GM21723 (cell line): ENCODE measurements around the gene RNU6-8.

Experiments
- ATAC-seq: cut with Tn5 transposase; IDR thresholded peaks from one replicate; pipeline ENCODE4 v1.9.1; 2021; ENCODE audit warnings: mild to moderate bottlenecking, moderate library complexity; ENCODE audit not compliant: unreplicated experiment

Gene RNU6-8

DNA sequence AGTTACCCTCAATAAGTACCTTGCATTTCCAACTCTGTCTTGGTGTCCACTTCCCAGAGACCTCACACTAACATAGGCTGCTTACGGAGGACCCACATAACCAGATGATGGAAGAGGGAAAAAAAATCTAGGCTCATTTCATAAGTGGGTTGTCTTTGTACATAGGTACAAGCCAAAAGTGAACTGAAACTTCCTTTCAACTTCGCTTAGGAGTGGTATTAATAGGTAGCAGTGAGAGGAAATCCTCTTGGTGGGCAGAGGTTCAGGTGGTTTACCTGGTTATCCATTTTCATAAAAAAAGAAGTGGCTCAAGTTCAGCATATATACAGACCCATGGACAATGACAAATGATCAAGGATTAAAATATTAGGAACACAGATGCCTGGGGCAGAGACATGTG, 37.0 kb downstream of the RNU6-8 start:
- ATAC-seq: no peak
